Measurements from ENCODE around the gene RPL37.

DNA sequence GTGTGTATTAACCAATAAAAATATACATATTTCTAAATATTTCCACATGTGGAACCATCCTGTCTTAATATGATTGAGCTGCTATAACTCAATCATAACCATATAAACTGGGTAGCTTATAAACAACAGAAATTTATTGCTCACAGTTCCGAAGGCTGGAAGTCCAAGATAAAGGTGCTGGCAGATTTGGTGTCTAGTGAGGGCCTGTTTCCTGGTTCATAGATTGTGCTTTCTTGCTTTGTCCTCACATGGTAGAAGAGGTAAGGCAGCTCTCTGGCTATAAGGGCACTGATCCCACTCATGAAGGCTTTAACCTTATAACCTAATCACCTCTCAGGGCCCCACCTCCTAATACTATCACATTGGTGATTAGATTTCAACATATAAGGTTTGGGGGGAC lies 22.9 kb downstream of the RPL37 start:
- TF ChIP-seq CTCF (IDR thresholded peaks at IDR 0.05) (no peak), POLR2A (IDR thresholded peaks at IDR 0.05) (no peak)

Data from Peyer's patch (tissue), 4 donors.